ENCODE data around the gene MRPL21.
A peak's percentile ranks its signal among the peaks of the same experiment; 100 is the strongest.

Gene MRPL21

GRCh38 chr11:68910965-68911364, 7.3 kb upstream of the MRPL21 start:
- H3K4me3 ChIP-seq (replicated peaks; ENCODE audit: low read depth, low read length): no peak overlapping the region
- no peak for DNase-seq (ENCODE audit: low read depth)
- TF ChIP-seq CTCF (IDR thresholded peaks at IDR 0.05; ENCODE audit: low read length, missing control alignments): no peak

GRCh38 chr11:68908273-68908672, 4.6 kb upstream of the MRPL21 start:
- no peak overlapping the region for H3K4me3 ChIP-seq (replicated peaks; ENCODE audit: low read depth, low read length)
- TF ChIP-seq CTCF (IDR thresholded peaks at IDR 0.05; ENCODE audit: low read length, missing control alignments): no peak
- DNase-seq (ENCODE audit: low read depth): no peak

- no peak for TF ChIP-seq CTCF (IDR thresholded peaks at IDR 0.05; ENCODE audit: low read length, missing control alignments)
- no peak for DNase-seq (ENCODE audit: low read depth)
- no peak overlapping the region for H3K4me3 ChIP-seq (replicated peaks; ENCODE audit: low read depth, low read length)
Measured at GRCh38 chr11:68905421-68906360, 2.1 kb upstream of the MRPL21 start.

DNA sequence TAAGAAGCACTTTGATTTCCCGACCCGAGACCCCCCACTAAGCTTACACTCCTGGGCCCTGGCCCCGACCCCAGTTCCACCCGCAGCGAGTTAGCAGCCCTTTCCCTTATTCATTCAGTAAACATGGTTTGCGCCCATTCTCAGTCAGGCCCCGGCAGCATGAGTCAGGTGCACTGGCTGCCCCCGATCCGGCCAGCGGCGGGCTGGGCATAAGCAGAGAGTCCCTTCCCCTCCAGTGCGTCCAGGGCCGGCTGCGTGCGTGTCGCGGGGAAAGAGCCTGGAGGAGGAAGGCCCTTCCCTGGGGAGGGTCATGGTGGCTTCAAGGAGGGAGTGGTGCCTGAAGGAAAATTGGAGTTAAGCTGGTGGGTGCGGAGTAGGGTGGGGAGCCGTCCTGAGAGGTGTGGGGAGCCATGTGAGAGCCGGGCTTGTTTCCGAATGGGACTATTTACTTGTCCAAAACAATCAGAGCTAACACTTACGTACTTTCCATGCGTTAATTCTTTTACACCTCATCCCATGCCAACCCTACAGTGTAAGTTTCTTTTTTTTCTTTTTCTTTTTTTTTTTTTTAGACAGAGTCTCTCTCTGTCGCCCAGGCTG, 716 bp upstream of the MRPL21 start:
- H3K4me3 ChIP-seq (replicated peaks; ENCODE audit: low read depth, low read length): peak overlapping the region; percentile 88
- TF ChIP-seq CTCF (IDR thresholded peaks at IDR 0.05; ENCODE audit: low read length, missing control alignments): no peak
- DNase-seq (ENCODE audit: low read depth): peak; percentile 14

DNA sequence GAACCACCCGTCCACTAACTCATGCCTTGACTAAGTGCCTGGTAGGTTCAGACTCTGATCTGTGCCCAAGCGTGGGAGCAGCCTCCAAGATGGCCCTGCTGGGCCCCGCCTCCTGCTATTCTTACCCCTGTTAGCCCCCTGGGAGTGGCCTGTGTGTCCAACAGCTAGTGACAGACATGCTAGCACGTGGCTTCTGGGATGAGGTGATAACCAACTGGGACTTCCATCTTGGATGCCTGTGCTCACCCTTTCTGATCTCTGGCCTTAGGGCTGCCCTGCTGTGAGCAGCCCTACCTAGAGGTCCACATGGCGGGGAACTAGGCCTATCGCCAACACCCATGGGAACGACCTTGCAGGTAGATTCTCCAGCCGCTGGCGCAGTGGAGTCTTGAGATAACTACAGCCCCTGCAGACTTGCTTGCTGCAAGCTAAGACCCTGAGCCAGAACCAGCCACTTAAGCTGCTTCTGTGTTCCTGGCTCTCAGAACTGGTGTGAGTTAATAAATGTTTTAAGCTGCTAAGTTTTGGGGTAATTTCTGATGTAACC, 2.7 kb downstream of the MRPL21 start:
- no peak overlapping the region for H3K4me3 ChIP-seq (replicated peaks; ENCODE audit: low read depth, low read length)

GRCh38 chr11:68897441-68897840, 6.2 kb downstream of the MRPL21 start:
- DNase-seq (ENCODE audit: low read depth): no peak
- no peak overlapping the region for H3K4me3 ChIP-seq (replicated peaks; ENCODE audit: low read depth, low read length)
- TF ChIP-seq CTCF (IDR thresholded peaks at IDR 0.05; ENCODE audit: low read length, missing control alignments): no peak

More for the DNA sequence above, 2.7 kb downstream of the MRPL21 start:
- DNase-seq (ENCODE audit: low read depth): no peak
- no peak for TF ChIP-seq CTCF (IDR thresholded peaks at IDR 0.05; ENCODE audit: low read length, missing control alignments)

Data from fibroblast of pulmonary artery (primary cell).